SK-N-MC (cell line): ENCODE results near the gene TYRP1.

Experiments
- DNase-seq: peaks from one replicate; pipeline ENCODE4 v3.0.0-alpha.2; 2011; ENCODE audit warnings: low read depth, low spot score
- H3K27ac ChIP-seq: fragments of 200-600 bp; sonication (generic); 2 replicates; pipeline ENCODE4 v1.5.1; 2016; ENCODE audit warnings: mixed run types
- H3K36me3 ChIP-seq: fragments of 200-600 bp; sonication (generic); 2 replicates; pipeline ENCODE4 v1.6.1; 2017; ENCODE audit warnings: antibody characterized with exemption, low read length, mixed read lengths; ENCODE audit not compliant: insufficient read depth
- H3K4me3 ChIP-seq: fragments of 200-600 bp; sonication (generic); 2 replicates; pipeline ENCODE4 v1.5.1; 2016
- H3K9ac ChIP-seq: fragments of 200-600 bp; sonication (generic); 2 replicates; pipeline ENCODE4 v1.8.0; 2017; ENCODE audit warnings: mixed run types, mixed read lengths; ENCODE audit not compliant: insufficient read length
- H3K9me3 ChIP-seq: fragments of 200-600 bp; sonication (generic); 2 replicates; pipeline ENCODE4 v1.6.1; 2017; ENCODE audit warnings: low read depth, mild to moderate bottlenecking, antibody characterized with exemption, low read length, moderate library complexity, mixed read lengths
- EZH2 ChIP-seq: fragments of 200-600 bp; sonication (generic); IDR thresholded peaks from one replicate; pipeline ENCODE4 v1.6.1; 2017; ENCODE audit warnings: antibody characterized with exemption
- FOXP2 ChIP-seq: optimal IDR thresholded peaks from 2 replicates; pipeline ENCODE3; 2011; ENCODE audit warnings: mild to moderate bottlenecking, moderate library complexity; ENCODE audit not compliant: insufficient read depth; ENCODE audit errors: extremely low read length, control extremely low read depth
- POLR2AphosphoS5 ChIP-seq: IDR thresholded peaks from 2 replicates; pipeline ENCODE4 v1.6.1; 2012; ENCODE audit warnings: mild to moderate bottlenecking, low read depth, low read length, borderline replicate concordance

TYRP1 gene

DNA sequence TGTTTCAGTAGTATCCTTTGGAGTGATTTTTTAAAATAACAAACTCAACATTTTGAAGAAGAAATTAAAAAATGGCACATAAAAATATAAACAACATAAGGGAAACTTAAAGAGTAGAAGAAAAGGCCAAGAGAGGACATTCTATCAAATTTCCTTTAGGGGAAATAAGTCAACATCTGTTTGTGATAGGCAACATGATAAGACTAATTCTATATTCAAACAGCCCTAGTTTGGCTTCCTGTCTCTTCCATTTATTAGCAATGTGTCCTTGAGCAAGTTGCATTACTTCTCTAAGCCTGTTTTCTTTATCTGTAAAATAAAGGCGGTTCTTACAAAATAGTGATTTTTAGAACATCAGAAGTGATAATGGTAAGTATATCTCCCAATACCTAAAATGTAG is 24.7 kb downstream of the TYRP1 start:
- TF ChIP-seq POLR2AphosphoS5, result no peak
- TF ChIP-seq FOXP2, result no peak
- no peak for TF ChIP-seq EZH2
- H3K4me3 ChIP-seq, result peak overlapping the region; percentile 72
- H3K9me3 ChIP-seq, result no peaks in the 10 kb centered on the region
- H3K36me3 ChIP-seq, result no peaks in the 10 kb centered on the region
- DNase-seq, result peak; percentile 71
- H3K9ac ChIP-seq, result no peak overlapping the region
- H3K27ac ChIP-seq, result peak overlapping the region; percentile 91

- no peak for TF ChIP-seq EZH2
- TF ChIP-seq FOXP2, result peak; percentile 18
- TF ChIP-seq POLR2AphosphoS5, result no peak
- Histone ChIP-seq H3K9me3 (no peaks in the 10 kb centered on the region), H3K27ac (peak overlapping the region; percentile 91), H3K4me3 (peak overlapping the region; percentile 72), H3K36me3 (no peaks in the 10 kb centered on the region), H3K9ac (peak overlapping the region; percentile 50)
- no peak for DNase-seq
These were observed 25.4 kb downstream of the TYRP1 start for GRCh38 chr9:12718482-12719026.

DNA sequence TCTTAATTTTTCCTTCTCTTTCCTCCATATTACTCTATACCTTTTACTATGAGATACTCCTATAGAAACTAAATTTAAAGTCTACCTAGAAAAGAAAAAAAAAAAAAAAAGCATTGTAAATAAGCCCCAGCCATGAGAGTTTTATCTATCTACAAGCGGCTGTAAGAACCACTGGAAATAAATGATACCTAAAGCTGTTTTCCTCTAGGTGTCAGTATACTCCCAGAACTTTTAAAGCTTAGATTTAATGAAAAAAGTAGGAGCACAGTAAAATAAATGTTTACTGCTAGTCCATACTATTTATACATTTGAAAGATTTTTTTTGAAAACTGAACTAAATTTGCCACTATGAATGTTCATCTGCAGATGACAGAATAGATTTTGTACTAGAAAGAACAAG is 26.2 kb downstream of the TYRP1 start:
- no peak overlapping the region for H3K9ac ChIP-seq
- DNase-seq, result no peak
- H3K4me3 ChIP-seq, result peak overlapping the region; percentile 72
- H3K36me3 ChIP-seq, result no peaks in the 10 kb centered on the region
- H3K27ac ChIP-seq, result peak overlapping the region; percentile 91; the same call in 1 of the 2 replicates
- TF ChIP-seq EZH2, result no peak
- TF ChIP-seq POLR2AphosphoS5, result no peak
- TF ChIP-seq FOXP2, result no peak
- H3K9me3 ChIP-seq, result no peaks in the 10 kb centered on the region

DNA sequence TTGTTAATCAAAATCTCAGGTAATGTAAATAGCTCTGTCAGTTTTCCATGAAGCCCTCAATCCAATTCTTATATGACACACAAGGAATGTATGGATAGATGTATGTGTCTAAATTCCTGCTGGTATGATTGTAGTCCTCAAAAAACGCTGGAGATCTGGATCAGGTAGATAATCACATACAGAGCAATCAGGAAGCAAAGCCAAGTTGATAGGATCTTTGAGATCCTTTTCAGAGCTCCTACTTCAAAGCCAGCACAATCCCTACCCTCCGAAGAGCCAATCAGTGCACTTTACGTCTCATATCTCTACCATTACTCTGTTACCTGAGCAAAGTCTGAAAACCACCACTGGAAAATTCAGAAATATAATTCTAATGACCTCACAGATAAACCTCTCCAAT is 27.4 kb downstream of the TYRP1 start:
- TF ChIP-seq FOXP2 (no peak), POLR2AphosphoS5 (no peak), EZH2 (no peak)
- Histone ChIP-seq H3K27ac (no peak overlapping the region), H3K9ac (no peak overlapping the region), H3K36me3 (no peaks in the 10 kb centered on the region), H3K9me3 (no peaks in the 10 kb centered on the region), H3K4me3 (no peak overlapping the region)
- no peak for DNase-seq

- Histone ChIP-seq H3K9ac (peak overlapping the region; percentile 23), H3K9me3 (no peaks in the 10 kb centered on the region)
These were observed 28.9 kb downstream of the TYRP1 start for GRCh38 chr9:12722131-12722530.

DNA sequence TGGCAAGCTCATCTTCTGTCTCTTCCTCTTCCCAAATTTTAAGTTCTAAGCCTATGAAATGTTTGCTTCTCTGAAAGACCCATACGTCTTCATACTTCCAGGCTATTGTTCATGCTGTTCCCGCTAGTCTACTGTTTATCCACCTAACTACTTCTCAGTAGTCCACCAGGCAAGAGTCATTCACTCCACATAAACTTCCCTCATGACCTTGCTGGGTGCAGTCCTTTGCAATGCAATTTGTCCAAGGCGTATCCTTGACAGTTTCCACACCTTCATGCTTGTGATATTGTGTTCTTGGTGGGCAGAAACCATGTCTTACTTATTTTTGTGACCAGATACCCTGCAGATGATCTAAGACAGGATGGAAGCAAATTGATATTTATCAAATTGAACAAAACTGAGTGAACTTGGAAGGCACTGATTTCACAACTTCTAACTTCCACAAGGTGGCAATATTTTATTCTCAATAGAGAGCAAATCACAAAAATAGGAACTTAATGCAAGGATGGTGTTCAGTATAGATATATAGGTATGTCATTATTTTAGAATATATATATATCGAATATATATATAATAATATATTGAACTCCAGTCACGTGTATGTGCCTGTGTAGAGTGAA is 30.3 kb downstream of the TYRP1 start:
- no peak for DNase-seq
- Histone ChIP-seq H3K4me3 (no peak overlapping the region), H3K27ac (no peak overlapping the region), H3K9me3 (no peaks in the 10 kb centered on the region), H3K36me3 (no peaks in the 10 kb centered on the region), H3K9ac (no peak overlapping the region)
- no peak for TF ChIP-seq POLR2AphosphoS5
- no peak for TF ChIP-seq EZH2
- TF ChIP-seq FOXP2, result no peak

More at GRCh38 chr9:12722131-12722530, 28.9 kb downstream of the TYRP1 start:
- Histone ChIP-seq H3K4me3 (no peak overlapping the region), H3K36me3 (no peaks in the 10 kb centered on the region), H3K27ac (no peak overlapping the region)
- TF ChIP-seq EZH2, result no peak
- no peak for TF ChIP-seq FOXP2
- TF ChIP-seq POLR2AphosphoS5, result no peak
- DNase-seq, result no peak

DNA sequence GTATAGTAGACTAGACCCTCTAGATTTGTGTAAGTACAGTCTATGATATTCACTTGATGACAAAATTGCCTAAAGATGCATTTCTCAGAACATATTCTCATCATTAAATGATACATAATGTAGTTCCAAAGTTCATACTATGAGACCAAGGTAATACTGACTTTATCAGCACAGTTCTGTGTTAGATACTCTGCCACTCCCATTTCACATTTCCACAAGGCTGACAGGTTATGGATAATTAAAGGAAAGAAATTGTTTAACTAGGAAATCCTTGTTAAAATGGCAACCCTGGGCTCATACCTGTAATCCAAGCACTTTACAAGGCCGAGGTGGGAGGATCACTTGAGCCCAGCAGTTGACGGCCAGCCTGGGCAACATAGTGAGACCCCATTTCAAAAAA is 33.6 kb downstream of the TYRP1 start:
- Histone ChIP-seq H3K9me3 (no peaks in the 10 kb centered on the region), H3K4me3 (no peak overlapping the region), H3K27ac (no peak overlapping the region), H3K36me3 (no peaks in the 10 kb centered on the region), H3K9ac (no peak overlapping the region)
- TF ChIP-seq POLR2AphosphoS5, result no peak
- TF ChIP-seq FOXP2, result no peak
- no peak for TF ChIP-seq EZH2
- no peak for DNase-seq

DNA sequence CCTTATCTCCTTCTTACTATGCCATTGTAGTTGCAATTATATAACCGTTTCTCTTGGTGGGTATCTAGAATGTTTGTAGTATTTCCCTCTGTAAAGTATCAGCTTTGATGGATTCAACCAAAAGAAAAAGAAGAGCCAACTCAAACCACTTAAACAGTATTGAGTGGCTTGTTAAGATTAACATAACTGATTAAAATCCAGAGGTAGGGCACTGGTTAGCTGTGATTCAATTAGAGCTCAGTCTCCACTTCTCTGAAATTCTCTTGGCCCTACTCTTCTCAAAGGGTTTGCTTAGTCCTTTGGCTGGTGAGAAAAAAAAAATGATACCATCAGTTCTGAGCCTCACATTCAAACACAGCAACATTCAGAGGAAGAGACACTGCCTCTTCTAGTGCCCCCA is 37.0 kb downstream of the TYRP1 start:
- Histone ChIP-seq H3K27ac (no peak overlapping the region), H3K9me3 (no peaks in the 10 kb centered on the region), H3K9ac (no peak overlapping the region), H3K36me3 (no peaks in the 10 kb centered on the region), H3K4me3 (no peak overlapping the region)
- TF ChIP-seq POLR2AphosphoS5 (no peak), EZH2 (no peak), FOXP2 (no peak)
- DNase-seq, result no peak

GRCh38 chr9:12730927-12731326 is 37.7 kb downstream of the TYRP1 start:
- H3K36me3 ChIP-seq, result no peaks in the 10 kb centered on the region
- TF ChIP-seq FOXP2, result no peak
- TF ChIP-seq EZH2, result no peak
- no peak for TF ChIP-seq POLR2AphosphoS5
- no peak overlapping the region for H3K4me3 ChIP-seq
- DNase-seq, result no peak
- no peak overlapping the region for H3K27ac ChIP-seq
- no peaks in the 10 kb centered on the region for H3K9me3 ChIP-seq
- no peak overlapping the region for H3K9ac ChIP-seq

DNA sequence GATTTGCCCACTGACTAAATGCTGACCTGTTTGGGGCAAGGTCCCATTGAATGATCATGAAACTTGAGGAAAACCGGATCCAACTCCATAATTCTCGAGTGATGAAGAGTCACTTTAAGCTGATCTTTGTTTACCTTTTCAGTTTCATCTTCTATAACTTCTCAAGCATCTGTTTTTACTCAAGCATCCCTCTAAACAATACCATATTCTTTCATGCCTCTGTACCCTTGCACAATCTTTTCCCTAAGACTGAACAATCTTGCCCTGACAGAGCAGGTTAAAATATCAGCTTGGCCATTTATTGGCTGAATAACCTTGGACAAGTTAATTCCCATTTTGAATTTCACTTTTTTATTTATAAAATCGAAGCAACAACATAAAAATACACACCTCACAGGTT is 39.8 kb downstream of the TYRP1 start:
- Histone ChIP-seq H3K4me3 (no peak overlapping the region), H3K9me3 (no peaks in the 10 kb centered on the region), H3K36me3 (no peaks in the 10 kb centered on the region), H3K27ac (no peak overlapping the region), H3K9ac (no peak overlapping the region)
- TF ChIP-seq POLR2AphosphoS5 (no peak), FOXP2 (no peak), EZH2 (no peak)
- no peak for DNase-seq
